ENCODE measurements around the gene SLC38A9.

DNA sequence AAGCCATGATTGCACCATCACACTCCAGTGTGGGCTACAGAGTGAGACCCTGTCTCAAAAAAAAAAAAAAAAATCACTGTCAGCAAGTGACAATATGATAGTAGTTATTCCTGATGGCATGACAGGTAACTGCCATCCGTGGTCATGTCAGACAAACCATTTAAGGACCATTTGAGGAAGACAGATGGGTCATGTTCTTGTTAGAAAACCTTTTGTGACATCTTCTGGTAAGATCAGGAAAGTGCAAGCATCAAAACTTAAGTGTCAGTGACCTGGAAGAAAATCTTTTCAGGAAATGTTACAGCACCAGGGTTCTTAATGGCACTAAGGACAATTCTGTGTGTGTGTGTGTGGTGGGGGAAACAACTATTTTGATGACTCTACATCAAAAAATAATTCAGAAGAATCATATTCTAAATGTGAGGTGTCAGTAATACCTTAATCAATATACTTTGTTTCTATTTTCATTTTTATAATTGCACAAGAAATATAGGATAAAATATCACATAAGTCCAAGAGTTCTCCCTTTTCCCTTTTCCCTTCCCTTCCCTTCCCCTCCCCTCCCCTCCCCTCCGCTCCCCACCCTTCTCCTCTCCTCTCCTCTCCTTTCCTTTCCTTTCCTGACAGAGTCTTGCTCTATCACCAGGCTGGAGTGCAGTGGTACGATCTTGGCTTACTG lies 17.8 kb downstream of the SLC38A9 start:
- TF ChIP-seq CTCF (IDR thresholded peaks at IDR 0.05) (peak; percentile 71), NRF1 (IDR thresholded peaks at IDR 0.05; ENCODE audit: low read depth, low read length) (no peak), CHD2 (IDR thresholded peaks at IDR 0.05; ENCODE audit: low read length, partially characterized antibody) (no peak), MAX (IDR thresholded peaks at IDR 0.05; ENCODE audit: low read depth) (no peak), GABPA (IDR thresholded peaks at IDR 0.05; ENCODE audit: low read depth) (no peak), TCF12 (IDR thresholded peaks at IDR 0.05) (no peak)
